ENCODE data around the gene ZNF341. TPM values are rescaled to one million over a fixed set of nuclear protein-coding genes. Genes with fewer than 3 reads are reported as not detected.

The ZNF341 gene
- total and polyA plus RNA-seq, 9 of the 15 experiments (the other 6 are each of a cell fraction or from before 2014, with no cell fraction given): 0.08 to 2.6 (median 1.0) TPM

DNA sequence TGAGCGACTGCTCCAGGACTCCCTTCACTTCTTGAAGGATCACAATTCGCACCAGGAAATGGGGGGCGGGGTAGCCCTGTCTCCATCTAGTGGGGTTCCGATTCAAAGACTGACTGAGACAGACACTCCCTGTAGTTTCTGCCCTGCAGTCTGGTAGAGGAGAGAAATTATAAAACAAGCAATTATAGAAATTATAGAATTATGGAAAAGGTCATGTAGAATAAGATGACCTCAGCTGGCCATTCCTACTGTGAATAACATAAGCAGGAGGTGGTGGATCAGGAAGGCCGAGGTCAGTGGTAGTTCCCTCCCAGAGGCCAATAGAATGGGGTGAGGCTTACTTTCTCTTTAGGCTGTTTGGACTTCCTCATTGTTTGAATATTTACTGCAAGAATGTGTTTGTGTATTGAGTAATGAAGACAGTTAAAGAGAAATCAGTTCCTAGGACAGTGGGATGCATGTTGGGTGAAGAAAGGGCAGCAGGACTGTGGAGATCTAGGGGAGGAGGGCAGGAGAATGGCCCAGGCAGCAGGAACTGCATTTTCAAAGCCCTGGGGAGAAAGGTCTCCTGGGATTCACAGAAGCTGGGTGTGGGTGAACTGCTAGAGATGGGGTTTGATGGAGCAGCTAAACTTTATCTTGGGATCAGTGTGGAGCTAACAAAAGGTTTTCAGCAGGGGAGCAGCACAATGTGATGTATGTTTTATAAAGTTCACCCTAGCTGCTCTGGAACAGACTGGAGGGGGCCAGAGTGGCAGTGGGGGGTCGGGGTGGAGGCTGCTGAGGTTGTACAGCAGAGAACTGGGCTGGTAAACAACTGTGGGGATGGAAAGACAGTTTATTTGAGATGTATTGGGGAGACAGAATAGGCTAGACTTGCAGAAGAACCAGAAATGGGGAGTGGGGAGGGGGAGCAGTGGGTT, 2.1 kb downstream of the ZNF341 start (continued):
- TF ChIP-seq PHTF2 (CRISPR knock-in tag; IDR thresholded peaks at IDR 0.05) (no peak), ZNF217 (CRISPR knock-in tag; IDR thresholded peaks at IDR 0.05) (no peak), NCOA1 (IDR thresholded peaks at IDR 0.05; ENCODE audit: low read depth) (no peak), CTBP1 (IDR thresholded peaks at IDR 0.05; ENCODE audit: borderline replicate concordance) (peak; percentile 30; the same call in 1 of the 2 replicates), TEAD4 (IDR thresholded peaks at IDR 0.05; ENCODE audit: low read length) (peak; percentile 45; the same call in 1 of the 2 replicates), TEAD4 (CRISPR knock-in tag; IDR thresholded peaks at IDR 0.05; ENCODE audit: borderline replicate concordance) (no peak), KLF13 (tag; IDR thresholded peaks at IDR 0.05; ENCODE audit: borderline replicate concordance, low read depth) (no peak), MYNN (IDR thresholded peaks at IDR 0.05) (no peak), MYNN (CRISPR knock-in tag; IDR thresholded peaks at IDR 0.05) (no peak), RB1 (IDR thresholded peaks at IDR 0.05; ENCODE audit: low read depth) (no peak), ZNF75A (CRISPR knock-in tag; IDR thresholded peaks at IDR 0.05) (no peak), SREBF2 (CRISPR knock-in tag; IDR thresholded peaks at IDR 0.05) (no peak), MEF2D (tag; conservative IDR thresholded peaks at IDR 0.05; ENCODE audit: low read depth) (no peak), TEAD1 (CRISPR knock-in tag; IDR thresholded peaks at IDR 0.05) (peak in 1 of 2 experiments; percentile 83; a peak in 2 of 4 replicates), SMC3 (conservative IDR thresholded peaks at IDR 0.05; ENCODE audit: insufficient read depth, low read depth, low read length) (no peak), SPI1 (IDR thresholded peaks at IDR 0.05; ENCODE audit: borderline replicate concordance, low read depth, low read length) (peak; percentile 78; the same call in 1 of the 2 replicates)
- TF ChIP-seq, protein P1, sequence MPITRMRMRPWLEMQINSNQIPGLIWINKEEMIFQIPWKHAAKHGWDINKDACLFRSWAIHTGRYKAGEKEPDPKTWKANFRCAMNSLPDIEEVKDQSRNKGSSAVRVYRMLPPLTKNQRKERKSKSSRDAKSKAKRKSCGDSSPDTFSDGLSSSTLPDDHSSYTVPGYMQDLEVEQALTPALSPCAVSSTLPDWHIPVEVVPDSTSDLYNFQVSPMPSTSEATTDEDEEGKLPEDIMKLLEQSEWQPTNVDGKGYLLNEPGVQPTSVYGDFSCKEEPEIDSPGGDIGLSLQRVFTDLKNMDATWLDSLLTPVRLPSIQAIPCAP (CRISPR knock-in tag; IDR thresholded peaks at IDR 0.05; ENCODE audit: borderline replicate concordance): no peak
- TF ChIP-seq, protein P2, sequence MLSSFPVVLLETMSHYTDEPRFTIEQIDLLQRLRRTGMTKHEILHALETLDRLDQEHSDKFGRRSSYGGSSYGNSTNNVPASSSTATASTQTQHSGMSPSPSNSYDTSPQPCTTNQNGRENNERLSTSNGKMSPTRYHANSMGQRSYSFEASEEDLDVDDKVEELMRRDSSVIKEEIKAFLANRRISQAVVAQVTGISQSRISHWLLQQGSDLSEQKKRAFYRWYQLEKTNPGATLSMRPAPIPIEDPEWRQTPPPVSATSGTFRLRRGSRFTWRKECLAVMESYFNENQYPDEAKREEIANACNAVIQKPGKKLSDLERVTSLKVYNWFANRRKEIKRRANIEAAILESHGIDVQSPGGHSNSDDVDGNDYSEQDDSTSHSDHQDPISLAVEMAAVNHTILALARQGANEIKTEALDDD (IDR thresholded peaks at IDR 0.05): 0 out of 2 replicates have a peak, but pooled peaks have one; percentile 16
- TF ChIP-seq, protein P3, sequence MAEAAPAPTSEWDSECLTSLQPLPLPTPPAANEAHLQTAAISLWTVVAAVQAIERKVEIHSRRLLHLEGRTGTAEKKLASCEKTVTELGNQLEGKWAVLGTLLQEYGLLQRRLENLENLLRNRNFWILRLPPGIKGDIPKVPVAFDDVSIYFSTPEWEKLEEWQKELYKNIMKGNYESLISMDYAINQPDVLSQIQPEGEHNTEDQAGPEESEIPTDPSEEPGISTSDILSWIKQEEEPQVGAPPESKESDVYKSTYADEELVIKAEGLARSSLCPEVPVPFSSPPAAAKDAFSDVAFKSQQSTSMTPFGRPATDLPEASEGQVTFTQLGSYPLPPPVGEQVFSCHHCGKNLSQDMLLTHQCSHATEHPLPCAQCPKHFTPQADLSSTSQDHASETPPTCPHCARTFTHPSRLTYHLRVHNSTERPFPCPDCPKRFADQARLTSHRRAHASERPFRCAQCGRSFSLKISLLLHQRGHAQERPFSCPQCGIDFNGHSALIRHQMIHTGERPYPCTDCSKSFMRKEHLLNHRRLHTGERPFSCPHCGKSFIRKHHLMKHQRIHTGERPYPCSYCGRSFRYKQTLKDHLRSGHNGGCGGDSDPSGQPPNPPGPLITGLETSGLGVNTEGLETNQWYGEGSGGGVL (CRISPR knock-in tag; IDR thresholded peaks at IDR 0.05): no peak
- TF ChIP-seq, protein P4, sequence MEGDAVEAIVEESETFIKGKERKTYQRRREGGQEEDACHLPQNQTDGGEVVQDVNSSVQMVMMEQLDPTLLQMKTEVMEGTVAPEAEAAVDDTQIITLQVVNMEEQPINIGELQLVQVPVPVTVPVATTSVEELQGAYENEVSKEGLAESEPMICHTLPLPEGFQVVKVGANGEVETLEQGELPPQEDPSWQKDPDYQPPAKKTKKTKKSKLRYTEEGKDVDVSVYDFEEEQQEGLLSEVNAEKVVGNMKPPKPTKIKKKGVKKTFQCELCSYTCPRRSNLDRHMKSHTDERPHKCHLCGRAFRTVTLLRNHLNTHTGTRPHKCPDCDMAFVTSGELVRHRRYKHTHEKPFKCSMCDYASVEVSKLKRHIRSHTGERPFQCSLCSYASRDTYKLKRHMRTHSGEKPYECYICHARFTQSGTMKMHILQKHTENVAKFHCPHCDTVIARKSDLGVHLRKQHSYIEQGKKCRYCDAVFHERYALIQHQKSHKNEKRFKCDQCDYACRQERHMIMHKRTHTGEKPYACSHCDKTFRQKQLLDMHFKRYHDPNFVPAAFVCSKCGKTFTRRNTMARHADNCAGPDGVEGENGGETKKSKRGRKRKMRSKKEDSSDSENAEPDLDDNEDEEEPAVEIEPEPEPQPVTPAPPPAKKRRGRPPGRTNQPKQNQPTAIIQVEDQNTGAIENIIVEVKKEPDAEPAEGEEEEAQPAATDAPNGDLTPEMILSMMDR (IDR thresholded peaks at IDR 0.05 in 2 of 3, conservative IDR thresholded peaks at IDR 0.05 in 1 of 3; ENCODE audit: insufficient read depth in 2 of 3, low read depth in 1 of 3, low read length in 3 of 3): no peak
- TF ChIP-seq, protein P5, sequence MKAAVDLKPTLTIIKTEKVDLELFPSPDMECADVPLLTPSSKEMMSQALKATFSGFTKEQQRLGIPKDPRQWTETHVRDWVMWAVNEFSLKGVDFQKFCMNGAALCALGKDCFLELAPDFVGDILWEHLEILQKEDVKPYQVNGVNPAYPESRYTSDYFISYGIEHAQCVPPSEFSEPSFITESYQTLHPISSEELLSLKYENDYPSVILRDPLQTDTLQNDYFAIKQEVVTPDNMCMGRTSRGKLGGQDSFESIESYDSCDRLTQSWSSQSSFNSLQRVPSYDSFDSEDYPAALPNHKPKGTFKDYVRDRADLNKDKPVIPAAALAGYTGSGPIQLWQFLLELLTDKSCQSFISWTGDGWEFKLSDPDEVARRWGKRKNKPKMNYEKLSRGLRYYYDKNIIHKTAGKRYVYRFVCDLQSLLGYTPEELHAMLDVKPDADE (conservative IDR thresholded peaks at IDR 0.05; ENCODE audit: control insufficient read depth, low read depth, low read length): no peak

Measured in K562 (cell line).